Thyroid gland (tissue), 4 donors: ENCODE data around the gene PHF14. TPM values are rescaled to one million over a fixed set of nuclear protein-coding genes. Genes with fewer than 3 reads are reported as not detected.

ENCODE experiments used
- DNase-seq, 2 donors: peaks; one replicate each; pipeline ENCODE4 v3.0.0-alpha.2; 2019
- H3K27ac ChIP-seq, 3 donors: fragments of 200-600 bp; sonication (generic); 1 replicate in 2 of 3; 2 replicates in 1 of 3; pipeline ENCODE4 v1.5.1; 2016 to 2019; ENCODE audit warnings: mild to moderate bottlenecking in 1 of 3, moderate library complexity in 1 of 3
- H3K27me3 ChIP-seq: fragments of 200-600 bp; sonication (generic); one replicate; pipeline ENCODE4 v1.5.1; 2019
- H3K36me3 ChIP-seq, 2 donors: fragments of 200-600 bp; sonication (generic); one replicate each; pipeline ENCODE4 v1.5.1; 2016 to 2019
- H3K4me1 ChIP-seq, 2 donors: fragments of 200-600 bp; sonication (generic); one replicate each; pipeline ENCODE4 v1.5.1; 2017 to 2019
- H3K4me3 ChIP-seq, 3 donors: fragments of 200-600 bp; sonication (generic); replicated peaks in 1 of 3; 1 replicate in 2 of 3; 2 replicates in 1 of 3; pipeline ENCODE4 v1.5.1; 2016; ENCODE audit warnings: mild to moderate bottlenecking in 1 of 3
- H3K9me3 ChIP-seq: fragments of 200-600 bp; sonication (generic); one replicate; pipeline ENCODE4 v1.5.1; 2017
- CTCF ChIP-seq, 6 experiments: fragments of 200-600 bp in 3 of 6; fragments of 450-650 bp in 3 of 6; sonication (generic) in 3 of 6; IDR thresholded peaks; one replicate each; pipeline ENCODE4 v1.5.1; 2016 to 2019; ENCODE audit warnings: antibody characterized with exemption in 6 of 6, mild to moderate bottlenecking in 2 of 6, inconsistent platforms in 1 of 6, moderate library complexity in 1 of 6
- POLR2A ChIP-seq, 2 donors: fragments of 450-650 bp; IDR thresholded peaks; one replicate each; pipeline ENCODE4 v1.6.1; 2017; ENCODE audit warnings: antibody characterized with exemption in 2 of 2, mild to moderate bottlenecking in 2 of 2, moderate library complexity in 1 of 2
- WGBS, 2 donors: methylation state at CpG; one replicate each; pipeline ENCODE4 v1.1.5; 2017; 5-methylcytosine and 5-hydroxymethylcytosine counted together
- intact Hi-C: fragments of 100-400 bp; cut with DNase I; formaldehyde crosslinking; loops from one replicate; pipeline ENCODE4 v1.15.1; 2023
- total RNA-seq, 4 donors: library from RNA; depleted of rRNA; stranded (reverse); fragments of >200 nt; gene quantifications; one replicate each; pipeline ENCODE4 v1.2.3, GENCODE V29; 2016

Gene PHF14
- total RNA-seq, 4 donors from 2014 or later: 30.9 to 46.3 (median 36.8) TPM

GRCh38 chr7:11182736-11183135, 209.1 kb downstream of the PHF14 start:
- intact Hi-C loops: no loop called here
- 65 to 94% methylated on average over 1 of the region's 1 CpG for WGBS, 2 donors
- Histone ChIP-seq H3K27ac (no peak overlapping the region), H3K27me3 (no peaks in the 10 kb centered on the region), H3K4me1 (no peaks in the 10 kb centered on the region), H3K36me3 (no peaks in the 10 kb centered on the region), H3K4me3 (no peak overlapping the region), H3K9me3 (no peaks in the 10 kb centered on the region)
- no peak for DNase-seq
- no peak for TF ChIP-seq POLR2A (IDR thresholded peaks at IDR 0.05)
- TF ChIP-seq CTCF (IDR thresholded peaks at IDR 0.05): no peak

DNA sequence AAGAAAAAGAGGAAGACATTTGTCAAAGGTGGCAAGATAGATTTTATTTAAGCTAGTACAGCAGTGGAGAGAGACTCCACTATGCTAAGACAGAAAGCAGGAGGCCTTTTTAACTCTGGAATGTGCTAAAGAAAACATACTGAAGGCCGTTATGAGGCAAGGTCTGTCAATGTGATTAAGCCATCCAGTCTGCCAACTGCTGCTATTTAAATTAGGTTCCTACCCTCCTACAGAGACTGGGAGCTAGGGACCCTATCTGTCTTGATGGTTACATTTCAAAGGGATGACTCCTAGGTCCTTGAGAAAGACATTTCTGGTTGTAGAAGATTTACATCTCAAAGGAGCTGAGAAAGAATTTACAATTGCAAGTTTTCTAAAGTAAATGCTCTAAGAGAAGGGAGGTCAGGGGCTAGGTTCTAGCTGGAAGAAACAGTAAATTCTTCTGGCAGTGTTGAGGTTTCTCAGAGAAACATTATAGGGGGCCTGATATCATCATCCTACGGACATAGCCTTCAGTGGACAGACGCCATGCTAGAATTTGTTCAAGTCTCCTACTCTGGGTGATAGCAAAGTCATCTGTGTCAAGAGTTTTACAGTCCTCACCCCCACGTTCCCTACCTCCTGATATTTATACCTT, 211.6 kb downstream of the PHF14 start:
- no peak for TF ChIP-seq CTCF (IDR thresholded peaks at IDR 0.05)
- no peak for TF ChIP-seq POLR2A (IDR thresholded peaks at IDR 0.05)
- Histone ChIP-seq H3K9me3 (no peaks in the 10 kb centered on the region), H3K27me3 (no peaks in the 10 kb centered on the region), H3K4me1 (no peaks in the 10 kb centered on the region), H3K27ac (no peak overlapping the region), H3K4me3 (no peak overlapping the region), H3K36me3 (no peaks in the 10 kb centered on the region)
- 55 to 61% methylated on average over 4 of the region's 4 CpGs for WGBS, 2 donors
- intact Hi-C loops: no loop called here
- DNase-seq: no peak

- TF ChIP-seq CTCF (IDR thresholded peaks at IDR 0.05) (no peak), POLR2A (IDR thresholded peaks at IDR 0.05) (no peak)
- Histone ChIP-seq H3K36me3 (no peaks in the 10 kb centered on the region), H3K4me1 (peaks cover 7 to 8% of the 10 kb centered on the region in 2 donors), H3K9me3 (no peaks in the 10 kb centered on the region), H3K27me3 (no peaks in the 10 kb centered on the region), H3K4me3 (no peak overlapping the region), H3K27ac (no peak overlapping the region)
- intact Hi-C loops: no loop called here
- 73 to 78% methylated on average over 8 of the region's 8 CpGs for WGBS, 2 donors
- DNase-seq: no peak
These were observed 215.0 kb downstream of the PHF14 start for GRCh38 chr7:11188529-11189310.

- Histone ChIP-seq H3K4me1 (peaks cover 14 to 21% of the 10 kb centered on the region in 2 donors), H3K27me3 (no peaks in the 10 kb centered on the region), H3K4me3 (no peak overlapping the region), H3K9me3 (no peaks in the 10 kb centered on the region), H3K36me3 (no peaks in the 10 kb centered on the region), H3K27ac (no peak overlapping the region)
- intact Hi-C loops: no loop called here
- TF ChIP-seq POLR2A (IDR thresholded peaks at IDR 0.05) (no peak), CTCF (IDR thresholded peaks at IDR 0.05) (no peak)
- WGBS, 2 donors: 62 to 81% methylated on average over 3 of the region's 3 CpGs
- no peak for DNase-seq
These were observed 217.4 kb downstream of the PHF14 start for GRCh38 chr7:11191081-11191480.

GRCh38 chr7:11191574-11192220, 218.0 kb downstream of the PHF14 start:
- no peaks in the 10 kb centered on the region for H3K9me3 ChIP-seq
- H3K27me3 ChIP-seq: no peaks in the 10 kb centered on the region
- no peaks in the 10 kb centered on the region for H3K36me3 ChIP-seq
- 65 to 67% methylated on average over 4 of the region's 4 CpGs for WGBS, 2 donors
- peaks cover 14 to 21% of the 10 kb centered on the region in 2 donors for H3K4me1 ChIP-seq
- no peak for DNase-seq
- no peak overlapping the region for H3K27ac ChIP-seq
- intact Hi-C loops: no loop called here
- TF ChIP-seq POLR2A (IDR thresholded peaks at IDR 0.05) (no peak), CTCF (IDR thresholded peaks at IDR 0.05) (no peak)
- H3K4me3 ChIP-seq: no peak overlapping the region
